GM23248 (cell line): Measurements from ENCODE around the gene SMURF2.

Source experiments
- EZH2 ChIP-seq: fragments of 200-600 bp; sonication (generic); IDR thresholded peaks from 2 replicates; pipeline ENCODE4 v1.6.1; 2018; ENCODE audit warnings: antibody characterized with exemption, mild to moderate bottlenecking; ENCODE audit not compliant: insufficient read depth, poor library complexity, severe bottlenecking
- EZH2phosphoT487 ChIP-seq: fragments of 200-600 bp; sonication (generic); IDR thresholded peaks from 2 replicates; pipeline ENCODE4 v1.6.1; 2018; ENCODE audit warnings: antibody characterized with exemption, moderate library complexity, mild to moderate bottlenecking, low read depth; ENCODE audit not compliant: insufficient read depth

DNA sequence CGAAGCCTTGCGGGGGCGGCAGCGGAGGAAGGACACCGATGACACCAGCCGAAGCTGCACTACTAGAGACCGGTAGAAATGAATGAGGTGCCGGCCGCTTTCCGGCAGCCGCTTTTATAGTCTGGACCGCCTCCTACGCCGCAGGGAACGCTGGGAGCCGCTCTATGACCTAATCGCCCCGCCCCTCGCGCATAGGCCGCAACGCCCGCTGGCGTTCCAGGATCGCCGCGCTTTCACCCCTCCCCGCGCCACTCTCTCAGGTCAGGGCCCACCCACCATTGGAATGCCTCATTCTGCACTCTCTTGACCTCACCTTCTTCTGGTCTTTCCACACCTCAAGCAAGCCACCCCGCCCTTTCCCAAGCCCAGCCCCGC, 155.9 kb downstream of the SMURF2 start, which contains the start of gene DDX5:
- no peak for TF ChIP-seq EZH2
- TF ChIP-seq EZH2phosphoT487 = no peak
